B cell (primary cell): ENCODE results near the gene HIP1R. TPM values are rescaled to one million over a fixed set of nuclear protein-coding genes. Genes with fewer than 3 reads are reported as not detected.

Experiments used
- ATAC-seq: fragments of 200-7000 bp; cut with Tn5 transposase; one replicate; pipeline ENCODE4 v1.10.0; 2021; ENCODE audit warnings: low read depth, mild to moderate bottlenecking, moderate number of reproducible peaks, moderate library complexity
- CTCF ChIA-PET: fragments of 350-600 bp; sonication (Branson Sonifier 250); formaldehyde crosslinking; loops from one replicate; lab custom pipeline; 2021; ENCODE audit warnings: antibody characterized with exemption, inconsistent platforms; lab: Charles Lee
- POLR2A ChIA-PET: fragments of 350-600 bp; sonication (Branson Sonifier 250); formaldehyde crosslinking; loops from one replicate; lab custom pipeline; 2021; ENCODE audit warnings: antibody characterized with exemption; lab: Charles Lee
- DNase-seq: peaks from one replicate; pipeline ENCODE4 v3.0.0; 2013
- H2AFZ ChIP-seq: 2 replicates; pipeline ENCODE4 v1.6.1; 2012; ENCODE audit warnings: mild to moderate bottlenecking, low read depth, low read length; ENCODE audit not compliant: insufficient read depth, poor library complexity, severe bottlenecking
- H3K27ac ChIP-seq, 2 donors: 1 replicate in 1 of 2; 2 replicates in 1 of 2; pipeline ENCODE4 v1.5.1; 2012 to 2013; ENCODE audit warnings: low read length in 2 of 2, mild to moderate bottlenecking in 2 of 2, moderate library complexity in 1 of 2
- H3K27me3 ChIP-seq, 4 experiments: fragments of 200-600 bp in 1 of 4; sonication (generic) in 1 of 4; replicated peaks in 1 of 4; 1 replicate in 2 of 4; 2 replicates in 2 of 4; pipeline versions ENCODE4 v1.6.1 to v1.7.0; 2013 to 2016; ENCODE audit warnings: low read length in 3 of 4, mild to moderate bottlenecking in 2 of 4, mixed read lengths in 1 of 4, moderate library complexity in 1 of 4; ENCODE audit not compliant: insufficient read depth in 4 of 4, control insufficient read depth in 3 of 4; ENCODE audit errors: control extremely low read depth in 1 of 4
- H3K36me3 ChIP-seq, 2 experiments: replicated peaks in 1 of 2; 1 replicate in 1 of 2; 2 replicates in 1 of 2; pipeline versions ENCODE4 v1.6.1 to v1.7.1; 2013; ENCODE audit warnings: low read length in 1 of 2; ENCODE audit not compliant: insufficient read depth in 2 of 2, control insufficient read depth in 1 of 2; ENCODE audit errors: control extremely low read depth in 1 of 2, extremely low read depth in 1 of 2
- H3K4me1 ChIP-seq, 2 donors: fragments of 200-600 bp in 1 of 2; sonication (generic) in 1 of 2; 1 replicate in 1 of 2; 2 replicates in 1 of 2; pipeline versions ENCODE4 v1.5.1 to v1.6.1; 2013 to 2017; ENCODE audit warnings: low read length in 2 of 2; ENCODE audit not compliant: control insufficient read depth in 2 of 2, insufficient read depth in 2 of 2
- H3K4me2 ChIP-seq: replicated peaks from 2 replicates; pipeline ENCODE3; 2012; ENCODE audit warnings: mild to moderate bottlenecking, low read depth, low read length; ENCODE audit not compliant: poor library complexity, severe bottlenecking
- H3K4me3 ChIP-seq, 5 experiments: fragments of 200-600 bp in 1 of 5; sonication (generic) in 1 of 5; 1 replicate in 3 of 5; 2 replicates in 2 of 5; pipeline versions ENCODE4 v1.5.1 to v1.7.0; 2011 to 2016; ENCODE audit warnings: low read length in 4 of 5, mild to moderate bottlenecking in 4 of 5, low read depth in 2 of 5, control low read depth in 1 of 5, moderate library complexity in 1 of 5; ENCODE audit not compliant: insufficient read depth in 1 of 5; ENCODE audit errors: control extremely low read depth in 1 of 5, extremely low read depth in 1 of 5
- H3K79me2 ChIP-seq: fragments of 200-600 bp; sonication (generic); one replicate; pipeline ENCODE4 v1.6.0; 2016; ENCODE audit warnings: low read length; ENCODE audit not compliant: control insufficient read depth, insufficient read depth
- H3K9ac ChIP-seq: fragments of 200-600 bp; sonication (generic); 2 replicates; pipeline ENCODE4 v1.6.1; 2017; ENCODE audit warnings: mild to moderate bottlenecking, low read length, moderate library complexity
- H3K9me3 ChIP-seq, 3 donors: one replicate each; pipeline versions ENCODE4 v1.6.1 to v1.7.1; 2013; ENCODE audit warnings: low read length in 2 of 3; ENCODE audit not compliant: control insufficient read depth in 2 of 3, insufficient read depth in 1 of 3; ENCODE audit errors: control extremely low read depth in 1 of 3
- H4K20me1 ChIP-seq: 2 replicates; pipeline ENCODE4 v1.6.0; 2012; ENCODE audit warnings: mild to moderate bottlenecking, low read length; ENCODE audit not compliant: insufficient read depth, control insufficient read depth, poor library complexity, severe bottlenecking
- H3K27ac Mint-ChIP-seq: one replicate; pipeline ENCODE4 v1.8.0; 2021; ENCODE audit warnings: mixed read lengths
- H3K27me3 Mint-ChIP-seq: one replicate; pipeline ENCODE4 v1.8.0; 2021; ENCODE audit warnings: mixed read lengths
- H3K4me1 Mint-ChIP-seq: one replicate; pipeline ENCODE4 v1.8.0; 2021; ENCODE audit warnings: mixed read lengths
- H3K4me3 Mint-ChIP-seq: one replicate; pipeline ENCODE4 v1.8.0; 2021; ENCODE audit warnings: mixed read lengths
- H3K9me3 Mint-ChIP-seq: one replicate; pipeline ENCODE4 v1.8.0; 2022; ENCODE audit warnings: mixed read lengths; ENCODE audit not compliant: insufficient read depth
- CTCF ChIP-seq: fragments of 200-600 bp; IDR thresholded peaks from one replicate; pipeline ENCODE4 v1.8.0; 2022; ENCODE audit warnings: antibody characterized with exemption, mild to moderate bottlenecking
- EZH2 ChIP-seq: IDR thresholded peaks from 2 replicates; pipeline ENCODE4 v1.6.1; 2012; ENCODE audit warnings: borderline replicate concordance, low read depth, mild to moderate bottlenecking, moderate library complexity, low read length; ENCODE audit not compliant: insufficient read depth, poor library complexity, severe bottlenecking
- WGBS: methylation state at CpG from one replicate; pipeline ENCODE4 v1.1.5; 2013; ENCODE audit warnings: missing lambda C conversion rate; ENCODE audit not compliant: insufficient coverage; 5-methylcytosine and 5-hydroxymethylcytosine counted together
- intact Hi-C: fragments of 100-400 bp; cut with micrococcal nuclease; formaldehyde crosslinking; loops from one replicate; pipeline ENCODE4 v1.10.0; 2022
- polyA plus RNA-seq: library from polyadenylated mRNA; depleted of rRNA; stranded (reverse); fragments of >200 nt; gene quantifications from 2 replicates; pipeline ENCODE4 v1.2.3, GENCODE V29; 2012
- total RNA-seq, 2 donors: library from RNA; stranded (reverse); fragments of 120-200 nt in 1 of 2; gene quantifications; 1 replicate in 1 of 2; 2 replicates in 1 of 2; pipeline versions ENCODE4 v1.2.3 to v1.2.4, GENCODE V29; 2013 to 2022

HIP1R gene
- total and polyA plus RNA-seq, 2 donors (not counting 1 experiment from before 2014, with no cell fraction given), result 289 to 390 TPM

- no peak overlapping the region for H2AFZ ChIP-seq
- intact Hi-C loops, result loop anchor here (2.0 kb wide), 1 partner anchor 13 kb away; no protein-coding TSS in a partner anchor
Measured at GRCh38 chr12:122893208-122894153, 58.2 kb downstream of the HIP1R start.

More at GRCh38 chr12:122893208-122894153, 58.2 kb downstream of the HIP1R start:
- ChIA-PET POLR2A (interaction anchor here (0.8 to 1.0 kb wide), 2 partner anchors 11 to 22 kb away, joined by 3 to 6 read pairs; no protein-coding TSS in a partner anchor), CTCF (interaction anchor here (0.6 to 9.8 kb wide), 8 partner anchors 9 to 824 kb away, joined by 3 to 101 read pairs (median 6); no protein-coding TSS in a partner anchor)
- Mint-ChIP-seq H3K27ac (peak overlapping the region; percentile 76), H3K27me3 (no peaks in the 10 kb centered on the region), H3K9me3 (no peaks in the 10 kb centered on the region), H3K4me3 (peak overlapping the region; percentile 96), H3K4me1 (peaks cover 89% of the 10 kb centered on the region)
- peak overlapping the region; percentile 99 for H3K9ac ChIP-seq
- peaks cover 89 to 91% of the 10 kb centered on the region in 2 donors for H3K4me1 ChIP-seq
- peak overlapping the region in 2 of 5 experiments; percentile 97 to 98 for H3K4me3 ChIP-seq
- peaks cover 19% of the 10 kb centered on the region for H4K20me1 ChIP-seq
- ATAC-seq (no peak), DNase-seq (no peak)
- H3K4me2 ChIP-seq, result peak overlapping the region; percentile 97
- no peaks in the 10 kb centered on the region for H3K36me3 ChIP-seq
- H3K79me2 ChIP-seq, result peaks cover 87% of the 10 kb centered on the region
- TF ChIP-seq EZH2, result no peak
- no peak for TF ChIP-seq CTCF
- peaks cover 0 to 4% (median 0%) of the 10 kb centered on the region in 3 donors for H3K9me3 ChIP-seq
- peak overlapping the region in 1 of 2 donors; percentile 99 for H3K27ac ChIP-seq
- H3K27me3 ChIP-seq, result no peaks in the 10 kb centered on the region
- WGBS, result no CpG with 5 or more reads among the region's 7 CpGs
